ENCODE results near the gene CD93.

The CD93 gene

GRCh38 chr20:23039136-23039875 lies 46.8 kb downstream of the CD93 start:
- no peak for DNase-seq (ENCODE audit: low read depth)
- TF ChIP-seq CTCF (IDR thresholded peaks at IDR 0.05; ENCODE audit: control insufficient read depth, extremely low read depth, insufficient read depth), result no peak
- no peak overlapping the region for H3K4me3 ChIP-seq (ENCODE audit: low read depth, low read length)

DNA sequence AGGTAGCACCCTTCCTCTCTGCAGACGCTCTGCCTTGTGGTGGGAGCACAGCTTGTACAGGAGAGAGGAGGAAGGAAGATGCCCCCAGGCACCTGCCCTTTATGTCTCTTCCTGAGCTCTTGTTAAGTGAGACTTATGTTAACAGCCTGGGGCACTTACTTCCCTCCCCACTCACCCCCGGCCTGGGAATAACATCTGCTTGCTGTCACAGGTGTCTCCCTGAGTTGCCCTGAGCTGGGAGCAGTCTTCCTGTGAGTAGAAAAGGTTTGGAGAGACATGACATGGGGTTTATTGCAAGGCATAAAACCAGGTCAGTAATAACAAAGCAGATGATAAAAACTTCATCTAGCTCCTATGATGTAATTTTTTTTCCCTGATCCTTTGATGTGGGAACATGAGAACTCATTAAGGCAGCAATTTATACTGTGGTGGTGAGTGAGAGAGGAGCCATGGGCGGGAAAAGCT lies 49.1 kb downstream of the CD93 start:
- H3K4me3 ChIP-seq (ENCODE audit: low read depth, low read length), result no peak overlapping the region
- no peak for TF ChIP-seq CTCF (IDR thresholded peaks at IDR 0.05; ENCODE audit: control insufficient read depth, extremely low read depth, insufficient read depth)
- no peak for DNase-seq (ENCODE audit: low read depth)

GRCh38 chr20:23036371-23036770 lies 49.8 kb downstream of the CD93 start:
- TF ChIP-seq CTCF (IDR thresholded peaks at IDR 0.05; ENCODE audit: control insufficient read depth, extremely low read depth, insufficient read depth), result no peak
- H3K4me3 ChIP-seq (ENCODE audit: low read depth, low read length), result no peak overlapping the region
- DNase-seq (ENCODE audit: low read depth), result no peak

- no peak for TF ChIP-seq CTCF (IDR thresholded peaks at IDR 0.05; ENCODE audit: control insufficient read depth, extremely low read depth, insufficient read depth)
- no peak overlapping the region for H3K4me3 ChIP-seq (ENCODE audit: low read depth, low read length)
- DNase-seq (ENCODE audit: low read depth), result no peak
These were observed 50.4 kb downstream of the CD93 start for GRCh38 chr20:23035731-23036130.

GRCh38 chr20:23034721-23035671 lies 51.1 kb downstream of the CD93 start, which contains the start of gene SSTR4:
Gene SSTR4 (plus strand): TSS chr20:23035312. CDS start chr20:23035484, 172 bp downstream.
- no peak within 1 kb of the TSS for H3K4me3 ChIP-seq (ENCODE audit: low read depth, low read length)
- no peak for DNase-seq (ENCODE audit: low read depth)
- no peak for TF ChIP-seq CTCF (IDR thresholded peaks at IDR 0.05; ENCODE audit: control insufficient read depth, extremely low read depth, insufficient read depth)

- no peak for TF ChIP-seq CTCF (IDR thresholded peaks at IDR 0.05; ENCODE audit: control insufficient read depth, extremely low read depth, insufficient read depth)
- H3K4me3 ChIP-seq (ENCODE audit: low read depth, low read length), result no peak overlapping the region
- no peak for DNase-seq (ENCODE audit: low read depth)
These were observed 52.2 kb downstream of the CD93 start for GRCh38 chr20:23033918-23034317.
